ENCODE data around the gene COPS7B. TPM values are rescaled to one million over a fixed set of nuclear protein-coding genes. Genes with fewer than 3 reads are reported as not detected.

Gene COPS7B
- total and polyA plus RNA-seq, 4 donors = 8.7 to 13.5 (median 10.3) TPM

DNA sequence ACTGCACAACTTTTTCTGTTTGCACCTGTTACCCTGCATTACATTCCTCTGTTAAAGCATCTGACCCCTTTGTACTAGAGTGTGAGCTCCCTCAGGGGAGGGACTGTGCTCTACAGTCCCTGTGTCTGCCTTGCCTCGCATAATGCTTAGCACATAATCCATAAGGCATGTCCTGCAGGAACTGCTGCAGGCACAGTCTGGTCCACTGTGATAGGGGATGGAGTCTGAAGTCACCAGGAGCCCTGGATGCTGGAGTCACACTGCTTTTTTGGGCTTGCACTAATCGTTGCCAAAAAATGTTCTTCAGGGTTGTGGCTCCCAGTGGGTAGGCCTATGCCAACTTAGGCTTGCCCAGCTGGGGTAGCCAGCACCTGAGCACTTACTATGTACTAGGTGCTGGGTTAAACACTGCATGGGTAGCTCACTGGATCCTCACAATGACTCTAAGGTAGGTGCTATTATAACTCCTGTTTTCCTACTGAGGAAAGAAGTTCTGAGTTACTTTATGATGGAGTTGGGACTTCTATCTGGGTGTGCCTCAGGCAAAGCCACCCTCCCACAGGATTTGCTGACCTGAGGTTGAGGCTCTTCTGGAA lies 33.3 kb downstream of the COPS7B start:
- Histone ChIP-seq H3K4me3 (ENCODE audit: low read depth in 1 of 3, low read length in 3 of 3) (no peak overlapping the region), H3K4me1 (ENCODE audit: control insufficient read depth in 4 of 4, insufficient read depth in 4 of 4, low read length in 3 of 4) (no peaks in the 10 kb centered on the region), H3K27ac (ENCODE audit: low read depth in 1 of 2, low read length in 2 of 2) (no peak overlapping the region), H3K27me3 (ENCODE audit: control insufficient read depth in 4 of 4, insufficient read depth in 4 of 4, low read length in 3 of 4) (no peaks in the 10 kb centered on the region), H3K9me3 (ENCODE audit: control insufficient read depth in 4 of 4, low read length in 3 of 4) (no peaks in the 10 kb centered on the region), H3K36me3 (ENCODE audit: control insufficient read depth in 4 of 4, insufficient read depth in 3 of 4, low read depth in 1 of 4, low read length in 3 of 4) (no peaks in the 10 kb centered on the region), H3K9ac (ENCODE audit: low read depth in 1 of 2, low read length in 2 of 2) (no peak overlapping the region)
- TF ChIP-seq FOXA1 (IDR thresholded peaks at IDR 0.05) (no peak), RXRA (IDR thresholded peaks at IDR 0.05) (no peak), EGR1 (IDR thresholded peaks at IDR 0.05; ENCODE audit: low read depth in 2 of 2) (no peak), YY1 (IDR thresholded peaks at IDR 0.05) (no peak), HNF4G (IDR thresholded peaks at IDR 0.05) (no peak), RAD21 (IDR thresholded peaks at IDR 0.05) (no peak), HNF4A (conservative IDR thresholded peaks at IDR 0.05) (no peak)
- TF ChIP-seq, protein P1, sequence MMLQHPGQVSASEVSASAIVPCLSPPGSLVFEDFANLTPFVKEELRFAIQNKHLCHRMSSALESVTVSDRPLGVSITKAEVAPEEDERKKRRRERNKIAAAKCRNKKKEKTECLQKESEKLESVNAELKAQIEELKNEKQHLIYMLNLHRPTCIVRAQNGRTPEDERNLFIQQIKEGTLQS (IDR thresholded peaks at IDR 0.05) = no peak
- DNase-seq (ENCODE audit: low spot score) = no peak
- WGBS = 79% methylated on average over 2 of the region's 2 CpGs

DNA sequence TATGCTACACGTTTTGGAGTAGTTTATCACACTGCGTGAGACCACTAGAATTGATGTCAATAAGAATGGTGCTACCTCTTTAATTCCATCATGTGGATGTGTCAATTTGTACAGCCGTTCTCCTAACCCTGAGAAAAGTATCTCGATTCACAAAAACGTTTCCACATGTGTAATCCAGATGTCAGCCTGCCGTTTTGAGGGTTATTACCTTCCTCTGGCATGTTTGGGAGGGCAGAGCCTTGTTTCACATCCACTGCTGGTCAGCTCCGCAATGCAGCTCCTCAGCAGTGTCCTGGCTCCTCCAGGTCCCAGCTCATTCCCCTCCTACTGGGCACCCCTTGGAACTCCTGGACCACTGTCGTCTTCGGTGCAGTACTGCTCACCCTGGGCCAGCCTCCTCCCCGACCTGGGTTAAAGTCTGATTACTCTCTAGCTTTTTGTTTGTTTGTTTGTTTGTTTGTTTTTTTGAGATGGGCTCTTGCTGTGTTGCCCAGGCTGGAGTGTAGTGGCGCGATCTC lies 34.6 kb downstream of the COPS7B start:
- Histone ChIP-seq H3K36me3 (ENCODE audit: control insufficient read depth in 4 of 4, insufficient read depth in 3 of 4, low read depth in 1 of 4, low read length in 3 of 4) (no peaks in the 10 kb centered on the region), H3K9ac (ENCODE audit: low read depth in 1 of 2, low read length in 2 of 2) (no peak overlapping the region), H3K27ac (ENCODE audit: low read depth in 1 of 2, low read length in 2 of 2) (no peak overlapping the region), H3K4me3 (ENCODE audit: low read depth in 1 of 3, low read length in 3 of 3) (no peak overlapping the region), H3K9me3 (ENCODE audit: control insufficient read depth in 4 of 4, low read length in 3 of 4) (no peaks in the 10 kb centered on the region), H3K4me1 (ENCODE audit: control insufficient read depth in 4 of 4, insufficient read depth in 4 of 4, low read length in 3 of 4) (no peaks in the 10 kb centered on the region), H3K27me3 (ENCODE audit: control insufficient read depth in 4 of 4, insufficient read depth in 4 of 4, low read length in 3 of 4) (no peaks in the 10 kb centered on the region)
- no peak for TF ChIP-seq RAD21 (IDR thresholded peaks at IDR 0.05)
- DNase-seq (ENCODE audit: low spot score) = no peak
- WGBS = 74% methylated on average over 12 of the region's 12 CpGs

DNA sequence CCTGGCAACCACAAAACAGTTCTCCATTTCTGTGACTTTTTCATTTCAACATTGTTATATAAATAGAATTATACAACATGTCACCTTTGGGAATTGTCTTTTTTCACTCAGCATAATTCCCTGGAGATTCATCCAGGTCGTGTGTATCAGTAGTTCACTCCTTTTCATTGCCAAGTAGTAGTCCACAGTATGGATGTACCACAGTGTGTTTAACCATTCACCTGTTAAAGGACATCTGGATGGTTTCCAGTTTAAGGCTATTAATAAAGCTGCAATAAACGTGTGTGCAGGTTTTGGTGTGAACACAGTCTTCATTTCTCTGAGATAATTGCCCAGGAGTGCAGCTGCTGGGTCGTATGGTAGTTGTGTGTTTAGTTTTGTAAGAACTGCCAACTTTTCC lies 35.7 kb downstream of the COPS7B start:
- Histone ChIP-seq H3K9ac (ENCODE audit: low read depth in 1 of 2, low read length in 2 of 2) (no peak overlapping the region), H3K4me1 (ENCODE audit: control insufficient read depth in 4 of 4, insufficient read depth in 4 of 4, low read length in 3 of 4) (no peaks in the 10 kb centered on the region), H3K27ac (ENCODE audit: low read depth in 1 of 2, low read length in 2 of 2) (no peak overlapping the region), H3K27me3 (ENCODE audit: control insufficient read depth in 4 of 4, insufficient read depth in 4 of 4, low read length in 3 of 4) (no peaks in the 10 kb centered on the region), H3K4me3 (ENCODE audit: low read depth in 1 of 3, low read length in 3 of 3) (no peak overlapping the region), H3K9me3 (ENCODE audit: control insufficient read depth in 4 of 4, low read length in 3 of 4) (no peaks in the 10 kb centered on the region), H3K36me3 (ENCODE audit: control insufficient read depth in 4 of 4, insufficient read depth in 3 of 4, low read depth in 1 of 4, low read length in 3 of 4) (no peaks in the 10 kb centered on the region)
- TF ChIP-seq, protein P2, sequence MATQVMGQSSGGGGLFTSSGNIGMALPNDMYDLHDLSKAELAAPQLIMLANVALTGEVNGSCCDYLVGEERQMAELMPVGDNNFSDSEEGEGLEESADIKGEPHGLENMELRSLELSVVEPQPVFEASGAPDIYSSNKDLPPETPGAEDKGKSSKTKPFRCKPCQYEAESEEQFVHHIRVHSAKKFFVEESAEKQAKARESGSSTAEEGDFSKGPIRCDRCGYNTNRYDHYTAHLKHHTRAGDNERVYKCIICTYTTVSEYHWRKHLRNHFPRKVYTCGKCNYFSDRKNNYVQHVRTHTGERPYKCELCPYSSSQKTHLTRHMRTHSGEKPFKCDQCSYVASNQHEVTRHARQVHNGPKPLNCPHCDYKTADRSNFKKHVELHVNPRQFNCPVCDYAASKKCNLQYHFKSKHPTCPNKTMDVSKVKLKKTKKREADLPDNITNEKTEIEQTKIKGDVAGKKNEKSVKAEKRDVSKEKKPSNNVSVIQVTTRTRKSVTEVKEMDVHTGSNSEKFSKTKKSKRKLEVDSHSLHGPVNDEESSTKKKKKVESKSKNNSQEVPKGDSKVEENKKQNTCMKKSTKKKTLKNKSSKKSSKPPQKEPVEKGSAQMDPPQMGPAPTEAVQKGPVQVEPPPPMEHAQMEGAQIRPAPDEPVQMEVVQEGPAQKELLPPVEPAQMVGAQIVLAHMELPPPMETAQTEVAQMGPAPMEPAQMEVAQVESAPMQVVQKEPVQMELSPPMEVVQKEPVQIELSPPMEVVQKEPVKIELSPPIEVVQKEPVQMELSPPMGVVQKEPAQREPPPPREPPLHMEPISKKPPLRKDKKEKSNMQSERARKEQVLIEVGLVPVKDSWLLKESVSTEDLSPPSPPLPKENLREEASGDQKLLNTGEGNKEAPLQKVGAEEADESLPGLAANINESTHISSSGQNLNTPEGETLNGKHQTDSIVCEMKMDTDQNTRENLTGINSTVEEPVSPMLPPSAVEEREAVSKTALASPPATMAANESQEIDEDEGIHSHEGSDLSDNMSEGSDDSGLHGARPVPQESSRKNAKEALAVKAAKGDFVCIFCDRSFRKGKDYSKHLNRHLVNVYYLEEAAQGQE (IDR thresholded peaks at IDR 0.05) = no peak
- no peak for TF ChIP-seq RAD21 (IDR thresholded peaks at IDR 0.05)
- TF ChIP-seq HNF4A (conservative IDR thresholded peaks at IDR 0.05) = no peak
- no peak for TF ChIP-seq SP1 (IDR thresholded peaks at IDR 0.05)
- TF ChIP-seq RXRA (IDR thresholded peaks at IDR 0.05) = no peak
- TF ChIP-seq YY1 (IDR thresholded peaks at IDR 0.05) = no peak
- TF ChIP-seq NR2F2 (IDR thresholded peaks at IDR 0.05) = no peak
- TF ChIP-seq, protein P3, sequence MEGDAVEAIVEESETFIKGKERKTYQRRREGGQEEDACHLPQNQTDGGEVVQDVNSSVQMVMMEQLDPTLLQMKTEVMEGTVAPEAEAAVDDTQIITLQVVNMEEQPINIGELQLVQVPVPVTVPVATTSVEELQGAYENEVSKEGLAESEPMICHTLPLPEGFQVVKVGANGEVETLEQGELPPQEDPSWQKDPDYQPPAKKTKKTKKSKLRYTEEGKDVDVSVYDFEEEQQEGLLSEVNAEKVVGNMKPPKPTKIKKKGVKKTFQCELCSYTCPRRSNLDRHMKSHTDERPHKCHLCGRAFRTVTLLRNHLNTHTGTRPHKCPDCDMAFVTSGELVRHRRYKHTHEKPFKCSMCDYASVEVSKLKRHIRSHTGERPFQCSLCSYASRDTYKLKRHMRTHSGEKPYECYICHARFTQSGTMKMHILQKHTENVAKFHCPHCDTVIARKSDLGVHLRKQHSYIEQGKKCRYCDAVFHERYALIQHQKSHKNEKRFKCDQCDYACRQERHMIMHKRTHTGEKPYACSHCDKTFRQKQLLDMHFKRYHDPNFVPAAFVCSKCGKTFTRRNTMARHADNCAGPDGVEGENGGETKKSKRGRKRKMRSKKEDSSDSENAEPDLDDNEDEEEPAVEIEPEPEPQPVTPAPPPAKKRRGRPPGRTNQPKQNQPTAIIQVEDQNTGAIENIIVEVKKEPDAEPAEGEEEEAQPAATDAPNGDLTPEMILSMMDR (IDR thresholded peaks at IDR 0.05; ENCODE audit: low read depth, low read length, missing input control) = no peak
- DNase-seq (ENCODE audit: low spot score) = no peak
- 48% methylated on average over 3 of the region's 3 CpGs for WGBS
